H1 (cell line): ENCODE data around the gene TRABD2B. TPM values are rescaled to one million over a fixed set of nuclear protein-coding genes. Genes with fewer than 3 reads are reported as not detected.
A peak's percentile ranks its signal among the peaks of the same experiment; 100 is the strongest.

ENCODE experiments used
- CTCF ChIA-PET: fragments of 300-600 bp; sonication (Branson Sonifier 250); formaldehyde crosslinking; loops from one replicate; lab custom pipeline; 2021; ENCODE audit not compliant: partially characterized antibody; lab: Charles Lee
- POLR2A ChIA-PET: fragments of 300-600 bp; sonication (Branson Sonifier 250); formaldehyde crosslinking; loops from one replicate; lab custom pipeline; 2021; ENCODE audit warnings: inconsistent platforms; ENCODE audit not compliant: partially characterized antibody; lab: Charles Lee
- DNase-seq, 2 experiments: peaks; one replicate each; pipeline versions ENCODE4 v3.0.0 to v3.0.0-alpha.2; 2010 to 2022; ENCODE audit warnings: low spot score in 2 of 2, low read depth in 1 of 2, mixed read lengths in 1 of 2
- FAIRE-seq: peaks from 2 replicates; lab custom pipeline; 2011; peaks lifted over from hg19 to GRCh38; lab: Jason Lieb, UNC
- H2AFZ ChIP-seq: 2 replicates; pipeline ENCODE4 v1.8.1; 2012; ENCODE audit warnings: low read length, inconsistent platforms
- H2AK5ac ChIP-seq: 2 replicates; pipeline ENCODE4 v1.6.1; 2013; ENCODE audit warnings: low read depth, low read length
- H2BK120ac ChIP-seq: replicated peaks from 2 replicates; pipeline ENCODE3; 2013; ENCODE audit warnings: low read depth, low read length, inconsistent platforms
- H2BK12ac ChIP-seq: 2 replicates; pipeline ENCODE4 v1.6.1; 2013; ENCODE audit warnings: low read depth, low read length
- H2BK15ac ChIP-seq: 2 replicates; pipeline ENCODE4 v1.6.1; 2013; ENCODE audit warnings: low read length
- H2BK20ac ChIP-seq: 2 replicates; pipeline ENCODE4 v1.6.1; 2013; ENCODE audit warnings: low read length
- H2BK5ac ChIP-seq: 2 replicates; pipeline ENCODE4 v1.6.1; 2013; ENCODE audit warnings: low read depth, low read length
- H3K14ac ChIP-seq: 2 replicates; pipeline ENCODE4 v1.6.1; 2013; ENCODE audit warnings: inconsistent platforms; ENCODE audit not compliant: insufficient read length
- H3K18ac ChIP-seq: 2 replicates; pipeline ENCODE4 v1.6.1; 2013; ENCODE audit warnings: low read length; ENCODE audit errors: extremely low read depth
- H3K23ac ChIP-seq: 2 replicates; pipeline ENCODE4 v1.6.1; 2013; ENCODE audit warnings: inconsistent platforms; ENCODE audit not compliant: insufficient read length
- H3K23me2 ChIP-seq: 2 replicates; pipeline ENCODE4 v1.6.1; 2013; ENCODE audit warnings: low read depth, low read length
- H3K27ac ChIP-seq: 2 replicates; pipeline ENCODE4 v1.6.1; 2011; ENCODE audit warnings: low read depth, low read length, inconsistent platforms
- H3K27me3 ChIP-seq, 4 experiments: replicated peaks in 1 of 4; 1 replicate in 1 of 4; 2 replicates in 3 of 4; pipeline versions ENCODE4 v1.6.1 to v1.8.1; 2011 to 2013; ENCODE audit warnings: low read length in 3 of 4, mild to moderate bottlenecking in 3 of 4, inconsistent platforms in 2 of 4, mixed read lengths in 2 of 4, moderate library complexity in 1 of 4; ENCODE audit not compliant: control insufficient read depth in 3 of 4, insufficient read depth in 3 of 4; ENCODE audit errors: extremely low read depth in 1 of 4
- H3K36me3 ChIP-seq, 4 experiments: 2 replicates each; pipeline versions ENCODE4 v1.6.1 to v1.8.1; 2011 to 2013; ENCODE audit warnings: mild to moderate bottlenecking in 4 of 4, low read length in 3 of 4, moderate library complexity in 2 of 4, control low read depth in 1 of 4, inconsistent platforms in 1 of 4; ENCODE audit not compliant: insufficient read depth in 4 of 4, control insufficient read depth in 2 of 4
- H3K4ac ChIP-seq: replicated peaks from 2 replicates; pipeline ENCODE3; 2013; ENCODE audit warnings: low read length, low read depth, mixed read lengths, inconsistent platforms; ENCODE audit not compliant: insufficient read length
- H3K4me1 ChIP-seq, 4 experiments: replicated peaks in 1 of 4; 1 replicate in 1 of 4; 2 replicates in 3 of 4; pipeline versions ENCODE4 v1.6.1 to v1.8.1; 2011 to 2013; ENCODE audit warnings: low read length in 3 of 4, inconsistent platforms in 2 of 4, mixed read lengths in 1 of 4; ENCODE audit not compliant: insufficient read depth in 4 of 4, control insufficient read depth in 3 of 4
- H3K4me2 ChIP-seq, 2 experiments: 2 replicates each; pipeline versions ENCODE4 v1.6.1 to v1.8.1; 2011 to 2013; ENCODE audit warnings: low read depth in 2 of 2, low read length in 2 of 2, control low read depth in 1 of 2, inconsistent platforms in 1 of 2, mild to moderate bottlenecking in 1 of 2; ENCODE audit not compliant: insufficient read depth in 1 of 2
- H3K4me3 ChIP-seq, 4 experiments: fragments of 200-600, 300-600 bp in 1 of 4; sonication (generic), shearing (Covaris generic), sonication (Bioruptor Twin) in 1 of 4; 2 replicates each; pipeline versions ENCODE4 v1.5.1 to v1.8.1; 2011 to 2016; ENCODE audit warnings: low read length in 4 of 4, low read depth in 3 of 4, control low read depth in 2 of 4, inconsistent platforms in 2 of 4, mild to moderate bottlenecking in 2 of 4, mixed read lengths in 1 of 4, moderate library complexity in 1 of 4; ENCODE audit not compliant: insufficient read depth in 2 of 4; ENCODE audit errors: extremely low read depth in 1 of 4
- H3K56ac ChIP-seq: replicated peaks from 2 replicates; pipeline ENCODE3; 2013; ENCODE audit warnings: low read depth, mild to moderate bottlenecking, mixed read lengths, low read length, inconsistent platforms; ENCODE audit not compliant: insufficient read length
- H3K79me1 ChIP-seq: 2 replicates; pipeline ENCODE4 v1.6.1; 2013; ENCODE audit warnings: low read depth, low read length, control low read depth
- H3K79me2 ChIP-seq, 2 experiments: 2 replicates each; pipeline versions ENCODE4 v1.6.1 to v1.8.1; 2012 to 2013; ENCODE audit warnings: low read length in 2 of 2, mild to moderate bottlenecking in 2 of 2, inconsistent platforms in 1 of 2; ENCODE audit not compliant: insufficient read depth in 2 of 2, control insufficient read depth in 1 of 2
- H3K9ac ChIP-seq, 4 experiments: replicated peaks in 1 of 4; 1 replicate in 1 of 4; 2 replicates in 3 of 4; pipeline versions ENCODE4 v1.6.1 to v1.8.1; 2011 to 2013; ENCODE audit warnings: low read depth in 3 of 4, low read length in 3 of 4, control low read depth in 2 of 4, mild to moderate bottlenecking in 2 of 4, moderate library complexity in 2 of 4, inconsistent platforms in 1 of 4; ENCODE audit errors: extremely low read depth in 1 of 4
- H3K9me3 ChIP-seq, 2 experiments: 2 replicates each; pipeline versions ENCODE4 v1.6.1 to v1.8.1; 2012 to 2013; ENCODE audit warnings: mild to moderate bottlenecking in 2 of 2, moderate library complexity in 2 of 2, control low read depth in 1 of 2, inconsistent platforms in 1 of 2, low read depth in 1 of 2, low read length in 1 of 2, mixed read lengths in 1 of 2; ENCODE audit not compliant: insufficient read depth in 2 of 2
- H4K20me1 ChIP-seq, 2 experiments: replicated peaks in 1 of 2; 2 replicates each; pipeline versions ENCODE3 to v1.8.1; 2011 to 2013; ENCODE audit warnings: inconsistent platforms in 2 of 2, low read length in 2 of 2, mild to moderate bottlenecking in 1 of 2; ENCODE audit not compliant: insufficient read depth in 2 of 2, control insufficient read depth in 1 of 2
- H4K5ac ChIP-seq: 2 replicates; pipeline ENCODE4 v1.6.1; 2013; ENCODE audit warnings: low read length, low read depth, mixed read lengths, inconsistent platforms; ENCODE audit not compliant: insufficient read length
- H4K8ac ChIP-seq: 2 replicates; pipeline ENCODE4 v1.8.0; 2013; ENCODE audit warnings: mild to moderate bottlenecking, moderate library complexity, low read length, inconsistent platforms; ENCODE audit not compliant: insufficient read depth; ENCODE audit errors: extremely low read depth
- H4K91ac ChIP-seq: replicated peaks from 2 replicates; pipeline ENCODE3; 2013; ENCODE audit warnings: low read length, mixed read lengths, inconsistent platforms; ENCODE audit not compliant: insufficient read length
- CHD1 ChIP-seq: IDR thresholded peaks from 2 replicates; pipeline ENCODE4 v1.6.1; 2012; ENCODE audit warnings: low read depth, low read length, improper control_type of control experiment
- NRF1 ChIP-seq: IDR thresholded peaks from 2 replicates; pipeline ENCODE4 v1.6.1; 2011; ENCODE audit warnings: mild to moderate bottlenecking, low read depth, low read length, improper control_type of control experiment
- RNF2 ChIP-seq: fragments of 200-900, 300-1000 bp; sonication (generic); IDR thresholded peaks from 2 replicates; pipeline ENCODE4 v1.7.1; 2016; ENCODE audit warnings: borderline replicate concordance, low read depth, mild to moderate bottlenecking, antibody characterized with exemption, low read length; ENCODE audit not compliant: poor library complexity, severe bottlenecking; ENCODE audit errors: missing control alignments
- SIX5 ChIP-seq: IDR thresholded peaks from 2 replicates; pipeline ENCODE4 v1.6.1; 2011; ENCODE audit warnings: mild to moderate bottlenecking, low read depth, low read length
- SP4 ChIP-seq: IDR thresholded peaks from 2 replicates; pipeline ENCODE4 v1.6.1; 2012; ENCODE audit warnings: low read length, inconsistent platforms
- WGBS, 2 experiments: shearing (Covaris generic) in 1 of 2; methylation state at CpG; one replicate each; pipeline versions ENCODE4 v1.1.6 to v1.1.7; 2013 to 2015; ENCODE audit warnings: low lambda C conversion rate in 2 of 2, mixed read lengths in 2 of 2, inconsistent platforms in 1 of 2, low coverage in 1 of 2, missing lambda C conversion rate in 1 of 2; ENCODE audit not compliant: insufficient replicate concordance in 2 of 2, insufficient coverage in 1 of 2, insufficient read length in 1 of 2; ENCODE audit errors: extremely low coverage in 1 of 2, missing lambda C conversion rate in 1 of 2; 5-methylcytosine and 5-hydroxymethylcytosine counted together
- polyA plus RNA-seq, 7 experiments: library from polyadenylated mRNA; depleted of rRNA in 3 of 7; stranded (reverse) in 5 of 7; unstranded in 2 of 7; fragments of >200 nt in 5 of 7; fragments of 200-250 nt in 2 of 7; gene quantifications; 1 replicate in 5 of 7; 2 replicates in 1 of 7; 4 replicates in 1 of 7; pipeline versions ENCODE4 v1.2.1 to v1.2.3, GENCODE V29; 2011 to 2013; ENCODE audit warnings: missing spikeins in 2 of 7, mixed read lengths in 2 of 7
- total RNA-seq: library from RNA; stranded (reverse); fragmentation: NEBNext Ultra II Directional; extraction: Animal tissue kit (Norgen Biotek cat#: 25700); gene quantifications from 2 replicates; pipeline ENCODE4 v1.2.1, GENCODE V29; 2021

Gene TRABD2B
- total and polyA plus RNA-seq, 2 of the 8 experiments (the other 6 are each of a cell fraction or from before 2014, with no cell fraction given): 0.95 to 3.4 TPM

- WGBS, 2 experiments: 43% methylated on average over 13 of the region's 13 CpGs; no CpG with 5 or more reads in 1 of the 2 experiments
- TF ChIP-seq SP4 (0 out of 2 replicates have a peak, but pooled peaks have one; percentile 8), NRF1 (no peak), RNF2 (peak; percentile 23), CHD1 (no peak), SIX5 (no peak)
- TF ChIP-seq, all 59 proteins: peak for 2
- Histone ChIP-seq H2BK12ac (no peak overlapping the region), H3K9ac (no peak overlapping the region), H2AK5ac (no peak overlapping the region), H3K23ac (no peak overlapping the region), H4K20me1 (no peaks in the 10 kb centered on the region), H3K56ac (no peak overlapping the region), H3K9me3 (no peaks in the 10 kb centered on the region), H3K4me2 (peak overlapping the region; percentile 71 to 72), H3K18ac (peak overlapping the region; percentile 19; the same call in 1 of the 2 replicates), H3K27me3 (peaks cover 14 to 37% (median 31%) of the 10 kb centered on the region in 4 experiments), H3K23me2 (no peaks in the 10 kb centered on the region), H2BK5ac (no peak overlapping the region), H3K4me3 (peak overlapping the region; percentile 3 to 55 (median 30); a peak in 7 of 8 replicates), H2BK120ac (no peak overlapping the region), H2BK20ac (no peak overlapping the region), H4K5ac (no peak overlapping the region), H3K36me3 (no peaks in the 10 kb centered on the region), H2AFZ (no peak overlapping the region), H3K4ac (no peak overlapping the region), H4K91ac (no peak overlapping the region), H2BK15ac (no peak overlapping the region), H3K4me1 (peaks cover 0 to 14% (median 9%) of the 10 kb centered on the region in 4 experiments; a peak in 6 of 7 replicates), H3K27ac (no peak overlapping the region), H3K79me1 (no peaks in the 10 kb centered on the region), H4K8ac (no peak overlapping the region), H3K14ac (no peak overlapping the region), H3K79me2 (no peaks in the 10 kb centered on the region)
- no peak for FAIRE-seq
- ChIA-PET CTCF (interaction anchor here (0.6 to 11.5 kb wide), 76 partner anchors 9 to 532 kb away, joined by 3 to 129 read pairs (median 4); partner anchors contain the start of genes FOXD2 and TRABD2B), POLR2A (interaction anchor here (1.1 kb wide), 2 partner anchors 276 to 291 kb away, joined by 3 to 4 read pairs; no protein-coding TSS in a partner anchor)
- DNase-seq: peak in 1 of 2 experiments; percentile 52
These were observed 271.6 kb downstream of the TRABD2B start for GRCh38 chr1:47725511-47725991.
